ENCODE data around the gene SCT. TPM values are rescaled to one million over a fixed set of nuclear protein-coding genes. Genes with fewer than 3 reads are reported as not detected.

SCT gene
- total and polyA plus RNA-seq, 2 experiments from 2014 or later = 2.6 TPM; not detected in 1

DNA sequence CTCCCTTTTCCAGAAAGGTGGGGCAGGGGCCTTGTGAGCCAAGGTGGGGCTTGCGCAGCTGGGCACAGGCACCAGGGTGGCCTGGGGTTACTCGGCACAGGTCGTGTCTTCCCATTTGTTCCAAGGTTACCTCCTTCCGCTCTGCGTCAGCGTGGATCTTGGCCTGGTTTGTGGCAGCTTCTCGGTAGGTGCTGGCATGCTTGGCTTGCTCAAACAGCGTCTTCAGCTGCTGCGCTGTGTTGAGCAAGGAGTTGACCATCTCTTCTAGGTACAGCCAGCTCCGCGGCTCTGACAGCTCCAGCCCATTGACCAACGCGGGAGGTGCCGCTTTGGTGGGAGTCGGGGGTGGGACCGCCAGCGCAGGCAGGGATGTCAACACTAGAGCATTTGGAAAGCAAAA lies 47.4 kb upstream of the SCT start:
- H3K27ac ChIP-seq (ENCODE audit: low read depth) = no peak overlapping the region
- no peak overlapping the region for H3K4me3 Mint-ChIP-seq
- no peak for ATAC-seq
- H3K9me2 ChIP-seq (ENCODE audit: insufficient read depth) = no peaks in the 10 kb centered on the region
- H3K27me3 ChIP-seq (ENCODE audit: insufficient read depth) = no peaks in the 10 kb centered on the region
- no peaks in the 10 kb centered on the region for H3K4me1 Mint-ChIP-seq
- H4K20me1 ChIP-seq (replicated peaks; ENCODE audit: insufficient read depth) = peaks cover 4% of the 10 kb centered on the region; the same call in 1 of the 2 replicates
- no peak for DNase-seq (ENCODE audit: low spot score)
- peaks cover 20% of the 10 kb centered on the region for H3K36me3 ChIP-seq (ENCODE audit: insufficient read depth)
- no peak overlapping the region; the same call in 1 of the 2 replicates for H3K27ac Mint-ChIP-seq
- H3F3A ChIP-seq (replicated peaks; ENCODE audit: low read depth) = peaks cover 14% of the 10 kb centered on the region; the same call in 1 of the 2 replicates
- no peak overlapping the region for H2AFZ ChIP-seq
- H3K36me3 Mint-ChIP-seq (ENCODE audit: low read depth) = peaks cover 46% of the 10 kb centered on the region
- no peaks in the 10 kb centered on the region for H3K9me3 Mint-ChIP-seq
- H3K4me2 ChIP-seq = no peak overlapping the region
- no peaks in the 10 kb centered on the region for H3K4me1 ChIP-seq (ENCODE audit: insufficient read depth)
- H3K4me3 ChIP-seq = no peak overlapping the region
- TF ChIP-seq, protein P1, sequence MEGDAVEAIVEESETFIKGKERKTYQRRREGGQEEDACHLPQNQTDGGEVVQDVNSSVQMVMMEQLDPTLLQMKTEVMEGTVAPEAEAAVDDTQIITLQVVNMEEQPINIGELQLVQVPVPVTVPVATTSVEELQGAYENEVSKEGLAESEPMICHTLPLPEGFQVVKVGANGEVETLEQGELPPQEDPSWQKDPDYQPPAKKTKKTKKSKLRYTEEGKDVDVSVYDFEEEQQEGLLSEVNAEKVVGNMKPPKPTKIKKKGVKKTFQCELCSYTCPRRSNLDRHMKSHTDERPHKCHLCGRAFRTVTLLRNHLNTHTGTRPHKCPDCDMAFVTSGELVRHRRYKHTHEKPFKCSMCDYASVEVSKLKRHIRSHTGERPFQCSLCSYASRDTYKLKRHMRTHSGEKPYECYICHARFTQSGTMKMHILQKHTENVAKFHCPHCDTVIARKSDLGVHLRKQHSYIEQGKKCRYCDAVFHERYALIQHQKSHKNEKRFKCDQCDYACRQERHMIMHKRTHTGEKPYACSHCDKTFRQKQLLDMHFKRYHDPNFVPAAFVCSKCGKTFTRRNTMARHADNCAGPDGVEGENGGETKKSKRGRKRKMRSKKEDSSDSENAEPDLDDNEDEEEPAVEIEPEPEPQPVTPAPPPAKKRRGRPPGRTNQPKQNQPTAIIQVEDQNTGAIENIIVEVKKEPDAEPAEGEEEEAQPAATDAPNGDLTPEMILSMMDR (conservative IDR thresholded peaks at IDR 0.05; ENCODE audit: low read depth in 2 of 2) = no peak
- TF ChIP-seq ZNF114 (CRISPR knock-in tag; IDR thresholded peaks at IDR 0.05) (no peak), ZNF331 (CRISPR knock-in tag; IDR thresholded peaks at IDR 0.05; ENCODE audit: low read depth) (no peak), EZH2 (IDR thresholded peaks at IDR 0.05; ENCODE audit: low read depth, unreplicated experiment) (no peak), CREB1 (CRISPR knock-in tag; IDR thresholded peaks at IDR 0.05; ENCODE audit: low read depth) (no peak), STAT1 (IDR thresholded peaks at IDR 0.05; ENCODE audit: unreplicated experiment) (no peak), EZH2phosphoT487 (IDR thresholded peaks at IDR 0.05; ENCODE audit: unreplicated experiment) (no peak), POLR2AphosphoS5 (IDR thresholded peaks at IDR 0.05; ENCODE audit: low read depth) (no peak), JUNB (IDR thresholded peaks at IDR 0.05; ENCODE audit: unreplicated experiment) (no peak), NANOG (IDR thresholded peaks at IDR 0.05; ENCODE audit: borderline replicate concordance) (no peak)
- TF ChIP-seq, protein P2, sequence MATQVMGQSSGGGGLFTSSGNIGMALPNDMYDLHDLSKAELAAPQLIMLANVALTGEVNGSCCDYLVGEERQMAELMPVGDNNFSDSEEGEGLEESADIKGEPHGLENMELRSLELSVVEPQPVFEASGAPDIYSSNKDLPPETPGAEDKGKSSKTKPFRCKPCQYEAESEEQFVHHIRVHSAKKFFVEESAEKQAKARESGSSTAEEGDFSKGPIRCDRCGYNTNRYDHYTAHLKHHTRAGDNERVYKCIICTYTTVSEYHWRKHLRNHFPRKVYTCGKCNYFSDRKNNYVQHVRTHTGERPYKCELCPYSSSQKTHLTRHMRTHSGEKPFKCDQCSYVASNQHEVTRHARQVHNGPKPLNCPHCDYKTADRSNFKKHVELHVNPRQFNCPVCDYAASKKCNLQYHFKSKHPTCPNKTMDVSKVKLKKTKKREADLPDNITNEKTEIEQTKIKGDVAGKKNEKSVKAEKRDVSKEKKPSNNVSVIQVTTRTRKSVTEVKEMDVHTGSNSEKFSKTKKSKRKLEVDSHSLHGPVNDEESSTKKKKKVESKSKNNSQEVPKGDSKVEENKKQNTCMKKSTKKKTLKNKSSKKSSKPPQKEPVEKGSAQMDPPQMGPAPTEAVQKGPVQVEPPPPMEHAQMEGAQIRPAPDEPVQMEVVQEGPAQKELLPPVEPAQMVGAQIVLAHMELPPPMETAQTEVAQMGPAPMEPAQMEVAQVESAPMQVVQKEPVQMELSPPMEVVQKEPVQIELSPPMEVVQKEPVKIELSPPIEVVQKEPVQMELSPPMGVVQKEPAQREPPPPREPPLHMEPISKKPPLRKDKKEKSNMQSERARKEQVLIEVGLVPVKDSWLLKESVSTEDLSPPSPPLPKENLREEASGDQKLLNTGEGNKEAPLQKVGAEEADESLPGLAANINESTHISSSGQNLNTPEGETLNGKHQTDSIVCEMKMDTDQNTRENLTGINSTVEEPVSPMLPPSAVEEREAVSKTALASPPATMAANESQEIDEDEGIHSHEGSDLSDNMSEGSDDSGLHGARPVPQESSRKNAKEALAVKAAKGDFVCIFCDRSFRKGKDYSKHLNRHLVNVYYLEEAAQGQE (IDR thresholded peaks at IDR 0.05; ENCODE audit: unreplicated experiment) = no peak
- TF ChIP-seq, protein P3, sequence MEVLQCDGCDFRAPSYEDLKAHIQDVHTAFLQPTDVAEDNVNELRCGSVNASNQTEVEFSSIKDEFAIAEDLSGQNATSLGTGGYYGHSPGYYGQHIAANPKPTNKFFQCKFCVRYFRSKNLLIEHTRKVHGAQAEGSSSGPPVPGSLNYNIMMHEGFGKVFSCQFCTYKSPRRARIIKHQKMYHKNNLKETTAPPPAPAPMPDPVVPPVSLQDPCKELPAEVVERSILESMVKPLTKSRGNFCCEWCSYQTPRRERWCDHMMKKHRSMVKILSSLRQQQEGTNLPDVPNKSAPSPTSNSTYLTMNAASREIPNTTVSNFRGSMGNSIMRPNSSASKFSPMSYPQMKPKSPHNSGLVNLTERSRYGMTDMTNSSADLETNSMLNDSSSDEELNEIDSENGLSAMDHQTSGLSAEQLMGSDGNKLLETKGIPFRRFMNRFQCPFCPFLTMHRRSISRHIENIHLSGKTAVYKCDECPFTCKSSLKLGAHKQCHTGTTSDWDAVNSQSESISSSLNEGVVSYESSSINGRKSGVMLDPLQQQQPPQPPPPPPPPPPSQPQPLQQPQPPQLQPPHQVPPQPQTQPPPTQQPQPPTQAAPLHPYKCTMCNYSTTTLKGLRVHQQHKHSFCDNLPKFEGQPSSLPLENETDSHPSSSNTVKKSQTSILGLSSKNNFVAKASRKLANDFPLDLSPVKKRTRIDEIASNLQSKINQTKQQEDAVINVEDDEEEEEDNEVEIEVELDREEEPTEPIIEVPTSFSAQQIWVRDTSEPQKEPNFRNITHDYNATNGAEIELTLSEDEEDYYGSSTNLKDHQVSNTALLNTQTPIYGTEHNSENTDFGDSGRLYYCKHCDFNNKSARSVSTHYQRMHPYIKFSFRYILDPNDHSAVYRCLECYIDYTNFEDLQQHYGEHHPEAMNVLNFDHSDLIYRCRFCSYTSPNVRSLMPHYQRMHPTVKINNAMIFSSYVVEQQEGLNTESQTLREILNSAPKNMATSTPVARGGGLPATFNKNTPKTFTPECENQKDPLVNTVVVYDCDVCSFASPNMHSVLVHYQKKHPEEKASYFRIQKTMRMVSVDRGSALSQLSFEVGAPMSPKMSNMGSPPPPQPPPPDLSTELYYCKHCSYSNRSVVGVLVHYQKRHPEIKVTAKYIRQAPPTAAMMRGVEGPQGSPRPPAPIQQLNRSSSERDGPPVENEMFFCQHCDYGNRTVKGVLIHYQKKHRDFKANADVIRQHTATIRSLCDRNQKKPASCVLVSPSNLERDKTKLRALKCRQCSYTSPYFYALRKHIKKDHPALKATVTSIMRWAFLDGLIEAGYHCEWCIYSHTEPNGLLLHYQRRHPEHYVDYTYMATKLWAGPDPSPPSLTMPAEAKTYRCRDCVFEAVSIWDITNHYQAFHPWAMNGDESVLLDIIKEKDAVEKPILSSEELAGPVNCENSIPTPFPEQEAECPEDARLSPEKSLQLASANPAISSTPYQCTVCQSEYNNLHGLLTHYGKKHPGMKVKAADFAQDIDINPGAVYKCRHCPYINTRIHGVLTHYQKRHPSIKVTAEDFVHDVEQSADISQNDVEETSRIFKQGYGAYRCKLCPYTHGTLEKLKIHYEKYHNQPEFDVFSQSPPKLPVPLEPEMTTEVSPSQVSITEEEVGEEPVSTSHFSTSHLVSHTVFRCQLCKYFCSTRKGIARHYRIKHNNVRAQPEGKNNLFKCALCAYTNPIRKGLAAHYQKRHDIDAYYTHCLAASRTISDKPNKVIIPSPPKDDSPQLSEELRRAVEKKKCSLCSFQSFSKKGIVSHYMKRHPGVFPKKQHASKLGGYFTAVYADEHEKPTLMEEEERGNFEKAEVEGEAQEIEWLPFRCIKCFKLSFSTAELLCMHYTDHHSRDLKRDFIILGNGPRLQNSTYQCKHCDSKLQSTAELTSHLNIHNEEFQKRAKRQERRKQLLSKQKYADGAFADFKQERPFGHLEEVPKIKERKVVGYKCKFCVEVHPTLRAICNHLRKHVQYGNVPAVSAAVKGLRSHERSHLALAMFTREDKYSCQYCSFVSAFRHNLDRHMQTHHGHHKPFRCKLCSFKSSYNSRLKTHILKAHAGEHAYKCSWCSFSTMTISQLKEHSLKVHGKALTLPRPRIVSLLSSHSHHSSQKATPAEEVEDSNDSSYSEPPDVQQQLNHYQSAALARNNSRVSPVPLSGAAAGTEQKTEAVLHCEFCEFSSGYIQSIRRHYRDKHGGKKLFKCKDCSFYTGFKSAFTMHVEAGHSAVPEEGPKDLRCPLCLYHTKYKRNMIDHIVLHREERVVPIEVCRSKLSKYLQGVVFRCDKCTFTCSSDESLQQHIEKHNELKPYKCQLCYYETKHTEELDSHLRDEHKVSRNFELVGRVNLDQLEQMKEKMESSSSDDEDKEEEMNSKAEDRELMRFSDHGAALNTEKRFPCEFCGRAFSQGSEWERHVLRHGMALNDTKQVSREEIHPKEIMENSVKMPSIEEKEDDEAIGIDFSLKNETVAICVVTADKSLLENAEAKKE (CRISPR knock-in tag; IDR thresholded peaks at IDR 0.05) = no peak
- TF ChIP-seq, protein P4, sequence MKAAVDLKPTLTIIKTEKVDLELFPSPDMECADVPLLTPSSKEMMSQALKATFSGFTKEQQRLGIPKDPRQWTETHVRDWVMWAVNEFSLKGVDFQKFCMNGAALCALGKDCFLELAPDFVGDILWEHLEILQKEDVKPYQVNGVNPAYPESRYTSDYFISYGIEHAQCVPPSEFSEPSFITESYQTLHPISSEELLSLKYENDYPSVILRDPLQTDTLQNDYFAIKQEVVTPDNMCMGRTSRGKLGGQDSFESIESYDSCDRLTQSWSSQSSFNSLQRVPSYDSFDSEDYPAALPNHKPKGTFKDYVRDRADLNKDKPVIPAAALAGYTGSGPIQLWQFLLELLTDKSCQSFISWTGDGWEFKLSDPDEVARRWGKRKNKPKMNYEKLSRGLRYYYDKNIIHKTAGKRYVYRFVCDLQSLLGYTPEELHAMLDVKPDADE (IDR thresholded peaks at IDR 0.05) = no peak
- H3K79me2 ChIP-seq (replicated peaks; ENCODE audit: insufficient read depth) = no peaks in the 10 kb centered on the region; the same call in 1 of the 2 replicates
- no peaks in the 10 kb centered on the region for H3K27me3 Mint-ChIP-seq (ENCODE audit: insufficient read depth, low read depth, poor library complexity)

Measured in GM23338 (cell line).